Prostate gland (tissue), 2 donors: Measurements from ENCODE around the gene PLPPR4.

Experiments used
- CTCF ChIP-seq, 4 experiments: fragments of 200-600 bp in 2 of 4; fragments of 450-650 bp in 2 of 4; sonication (generic) in 2 of 4; IDR thresholded peaks; 1 replicate in 3 of 4; 2 replicates in 1 of 4; pipeline ENCODE4 v1.5.1; 2016 to 2019; ENCODE audit warnings: antibody characterized with exemption in 4 of 4, mild to moderate bottlenecking in 2 of 4, moderate library complexity in 2 of 4
- POLR2A ChIP-seq: fragments of 450-650 bp; IDR thresholded peaks from one replicate; pipeline ENCODE4 v1.6.1; 2016; ENCODE audit warnings: antibody characterized with exemption, mild to moderate bottlenecking

- TF ChIP-seq POLR2A (no peak), CTCF (IDR thresholded peaks at IDR 0.05) (no peak)
These were observed 41.3 kb downstream of the PLPPR4 start for GRCh38 chr1:99305626-99306025.
